H1 (cell line): ENCODE data around the gene PIK3R5. TPM values are rescaled to one million over a fixed set of nuclear protein-coding genes. Genes with fewer than 3 reads are reported as not detected.

Source experiments
- CTCF ChIA-PET: fragments of 300-600 bp; sonication (Branson Sonifier 250); formaldehyde crosslinking; loops from one replicate; lab custom pipeline; 2021; ENCODE audit not compliant: partially characterized antibody; lab: Charles Lee
- POLR2A ChIA-PET: fragments of 300-600 bp; sonication (Branson Sonifier 250); formaldehyde crosslinking; loops from one replicate; lab custom pipeline; 2021; ENCODE audit warnings: inconsistent platforms; ENCODE audit not compliant: partially characterized antibody; lab: Charles Lee
- DNase-seq, 2 experiments: peaks; one replicate each; pipeline versions ENCODE4 v3.0.0 to v3.0.0-alpha.2; 2010 to 2022; ENCODE audit warnings: low spot score in 2 of 2, low read depth in 1 of 2, mixed read lengths in 1 of 2
- FAIRE-seq: peaks from 2 replicates; lab custom pipeline; 2011; peaks lifted over from hg19 to GRCh38; lab: Jason Lieb, UNC
- H2AFZ ChIP-seq: 2 replicates; pipeline ENCODE4 v1.8.1; 2012; ENCODE audit warnings: low read length, inconsistent platforms
- H2AK5ac ChIP-seq: 2 replicates; pipeline ENCODE4 v1.6.1; 2013; ENCODE audit warnings: low read depth, low read length
- H2BK120ac ChIP-seq: replicated peaks from 2 replicates; pipeline ENCODE3; 2013; ENCODE audit warnings: low read depth, low read length, inconsistent platforms
- H2BK12ac ChIP-seq: 2 replicates; pipeline ENCODE4 v1.6.1; 2013; ENCODE audit warnings: low read depth, low read length
- H2BK15ac ChIP-seq: 2 replicates; pipeline ENCODE4 v1.6.1; 2013; ENCODE audit warnings: low read length
- H2BK20ac ChIP-seq: 2 replicates; pipeline ENCODE4 v1.6.1; 2013; ENCODE audit warnings: low read length
- H2BK5ac ChIP-seq: 2 replicates; pipeline ENCODE4 v1.6.1; 2013; ENCODE audit warnings: low read depth, low read length
- H3K14ac ChIP-seq: 2 replicates; pipeline ENCODE4 v1.6.1; 2013; ENCODE audit warnings: inconsistent platforms; ENCODE audit not compliant: insufficient read length
- H3K18ac ChIP-seq: 2 replicates; pipeline ENCODE4 v1.6.1; 2013; ENCODE audit warnings: low read length; ENCODE audit errors: extremely low read depth
- H3K23ac ChIP-seq: 2 replicates; pipeline ENCODE4 v1.6.1; 2013; ENCODE audit warnings: inconsistent platforms; ENCODE audit not compliant: insufficient read length
- H3K23me2 ChIP-seq: 2 replicates; pipeline ENCODE4 v1.6.1; 2013; ENCODE audit warnings: low read depth, low read length
- H3K27ac ChIP-seq: 2 replicates; pipeline ENCODE4 v1.6.1; 2011; ENCODE audit warnings: low read depth, low read length, inconsistent platforms
- H3K27me3 ChIP-seq, 4 experiments: replicated peaks in 1 of 4; 1 replicate in 1 of 4; 2 replicates in 3 of 4; pipeline versions ENCODE4 v1.6.1 to v1.8.1; 2011 to 2013; ENCODE audit warnings: low read length in 3 of 4, mild to moderate bottlenecking in 3 of 4, inconsistent platforms in 2 of 4, mixed read lengths in 2 of 4, moderate library complexity in 1 of 4; ENCODE audit not compliant: control insufficient read depth in 3 of 4, insufficient read depth in 3 of 4; ENCODE audit errors: extremely low read depth in 1 of 4
- H3K36me3 ChIP-seq, 4 experiments: 2 replicates each; pipeline versions ENCODE4 v1.6.1 to v1.8.1; 2011 to 2013; ENCODE audit warnings: mild to moderate bottlenecking in 4 of 4, low read length in 3 of 4, moderate library complexity in 2 of 4, control low read depth in 1 of 4, inconsistent platforms in 1 of 4; ENCODE audit not compliant: insufficient read depth in 4 of 4, control insufficient read depth in 2 of 4
- H3K4ac ChIP-seq: replicated peaks from 2 replicates; pipeline ENCODE3; 2013; ENCODE audit warnings: low read length, low read depth, mixed read lengths, inconsistent platforms; ENCODE audit not compliant: insufficient read length
- H3K4me1 ChIP-seq, 4 experiments: replicated peaks in 1 of 4; 1 replicate in 1 of 4; 2 replicates in 3 of 4; pipeline versions ENCODE4 v1.6.1 to v1.8.1; 2011 to 2013; ENCODE audit warnings: low read length in 3 of 4, inconsistent platforms in 2 of 4, mixed read lengths in 1 of 4; ENCODE audit not compliant: insufficient read depth in 4 of 4, control insufficient read depth in 3 of 4
- H3K4me2 ChIP-seq, 2 experiments: 2 replicates each; pipeline versions ENCODE4 v1.6.1 to v1.8.1; 2011 to 2013; ENCODE audit warnings: low read depth in 2 of 2, low read length in 2 of 2, control low read depth in 1 of 2, inconsistent platforms in 1 of 2, mild to moderate bottlenecking in 1 of 2; ENCODE audit not compliant: insufficient read depth in 1 of 2
- H3K4me3 ChIP-seq, 4 experiments: fragments of 200-600, 300-600 bp in 1 of 4; sonication (generic), shearing (Covaris generic), sonication (Bioruptor Twin) in 1 of 4; 2 replicates each; pipeline versions ENCODE4 v1.5.1 to v1.8.1; 2011 to 2016; ENCODE audit warnings: low read length in 4 of 4, low read depth in 3 of 4, control low read depth in 2 of 4, inconsistent platforms in 2 of 4, mild to moderate bottlenecking in 2 of 4, mixed read lengths in 1 of 4, moderate library complexity in 1 of 4; ENCODE audit not compliant: insufficient read depth in 2 of 4; ENCODE audit errors: extremely low read depth in 1 of 4
- H3K56ac ChIP-seq: replicated peaks from 2 replicates; pipeline ENCODE3; 2013; ENCODE audit warnings: low read depth, mild to moderate bottlenecking, mixed read lengths, low read length, inconsistent platforms; ENCODE audit not compliant: insufficient read length
- H3K79me1 ChIP-seq: 2 replicates; pipeline ENCODE4 v1.6.1; 2013; ENCODE audit warnings: low read depth, low read length, control low read depth
- H3K79me2 ChIP-seq, 2 experiments: 2 replicates each; pipeline versions ENCODE4 v1.6.1 to v1.8.1; 2012 to 2013; ENCODE audit warnings: low read length in 2 of 2, mild to moderate bottlenecking in 2 of 2, inconsistent platforms in 1 of 2; ENCODE audit not compliant: insufficient read depth in 2 of 2, control insufficient read depth in 1 of 2
- H3K9ac ChIP-seq, 4 experiments: replicated peaks in 1 of 4; 1 replicate in 1 of 4; 2 replicates in 3 of 4; pipeline versions ENCODE4 v1.6.1 to v1.8.1; 2011 to 2013; ENCODE audit warnings: low read depth in 3 of 4, low read length in 3 of 4, control low read depth in 2 of 4, mild to moderate bottlenecking in 2 of 4, moderate library complexity in 2 of 4, inconsistent platforms in 1 of 4; ENCODE audit errors: extremely low read depth in 1 of 4
- H3K9me3 ChIP-seq, 2 experiments: 2 replicates each; pipeline versions ENCODE4 v1.6.1 to v1.8.1; 2012 to 2013; ENCODE audit warnings: mild to moderate bottlenecking in 2 of 2, moderate library complexity in 2 of 2, control low read depth in 1 of 2, inconsistent platforms in 1 of 2, low read depth in 1 of 2, low read length in 1 of 2, mixed read lengths in 1 of 2; ENCODE audit not compliant: insufficient read depth in 2 of 2
- H4K20me1 ChIP-seq, 2 experiments: replicated peaks in 1 of 2; 2 replicates each; pipeline versions ENCODE3 to v1.8.1; 2011 to 2013; ENCODE audit warnings: inconsistent platforms in 2 of 2, low read length in 2 of 2, mild to moderate bottlenecking in 1 of 2; ENCODE audit not compliant: insufficient read depth in 2 of 2, control insufficient read depth in 1 of 2
- H4K5ac ChIP-seq: 2 replicates; pipeline ENCODE4 v1.6.1; 2013; ENCODE audit warnings: low read length, low read depth, mixed read lengths, inconsistent platforms; ENCODE audit not compliant: insufficient read length
- H4K8ac ChIP-seq: 2 replicates; pipeline ENCODE4 v1.8.0; 2013; ENCODE audit warnings: mild to moderate bottlenecking, moderate library complexity, low read length, inconsistent platforms; ENCODE audit not compliant: insufficient read depth; ENCODE audit errors: extremely low read depth
- H4K91ac ChIP-seq: replicated peaks from 2 replicates; pipeline ENCODE3; 2013; ENCODE audit warnings: low read length, mixed read lengths, inconsistent platforms; ENCODE audit not compliant: insufficient read length
- BACH1 ChIP-seq: IDR thresholded peaks from 2 replicates; pipeline ENCODE4 v1.6.1; 2012; ENCODE audit warnings: low read length, improper control_type of control experiment
- BCL11A ChIP-seq, 2 experiments: IDR thresholded peaks; one replicate each; pipeline ENCODE4 v1.6.1; 2011; ENCODE audit warnings: low read depth in 2 of 2, low read length in 2 of 2, mild to moderate bottlenecking in 2 of 2
- CHD1 ChIP-seq: IDR thresholded peaks from 2 replicates; pipeline ENCODE4 v1.6.1; 2012; ENCODE audit warnings: low read depth, low read length, improper control_type of control experiment
- EP300 ChIP-seq, 2 experiments: IDR thresholded peaks; 1 replicate in 1 of 2; 2 replicates in 1 of 2; pipeline ENCODE4 v1.6.1; 2011 to 2012; ENCODE audit warnings: low read depth in 2 of 2, low read length in 2 of 2, mild to moderate bottlenecking in 2 of 2, borderline replicate concordance in 1 of 2, inconsistent platforms in 1 of 2, moderate library complexity in 1 of 2
- GTF2F1 ChIP-seq: IDR thresholded peaks from 2 replicates; pipeline ENCODE4 v1.6.1; 2012; ENCODE audit warnings: low read depth, low read length, improper control_type of control experiment, borderline replicate concordance
- PHF8 ChIP-seq: fragments of 200-600 bp; sonication (generic); conservative IDR thresholded peaks from 2 replicates; pipeline ENCODE4 v1.7.1; 2012; ENCODE audit warnings: low read depth, mild to moderate bottlenecking, inconsistent platforms, low read length, moderate library complexity
- POLR2AphosphoS5 ChIP-seq: IDR thresholded peaks from 2 replicates; pipeline ENCODE4 v1.6.1; 2011; ENCODE audit warnings: low read depth, low read length
- RAD21 ChIP-seq, 2 experiments: IDR thresholded peaks in 1 of 2; conservative IDR thresholded peaks in 1 of 2; 2 replicates each; pipeline ENCODE4 v1.6.1; 2011; ENCODE audit warnings: low read depth in 2 of 2, low read length in 2 of 2, improper control_type of control experiment in 1 of 2, inconsistent platforms in 1 of 2, mild to moderate bottlenecking in 1 of 2, moderate library complexity in 1 of 2
- TAF7 ChIP-seq: optimal IDR thresholded peaks from 2 replicates; pipeline ENCODE3; 2011; ENCODE audit warnings: low read depth, mild to moderate bottlenecking, inconsistent platforms, low read length, moderate library complexity, borderline replicate concordance
- WGBS, 2 experiments: shearing (Covaris generic) in 1 of 2; methylation state at CpG; one replicate each; pipeline versions ENCODE4 v1.1.6 to v1.1.7; 2013 to 2015; ENCODE audit warnings: low lambda C conversion rate in 2 of 2, mixed read lengths in 2 of 2, inconsistent platforms in 1 of 2, low coverage in 1 of 2, missing lambda C conversion rate in 1 of 2; ENCODE audit not compliant: insufficient replicate concordance in 2 of 2, insufficient coverage in 1 of 2, insufficient read length in 1 of 2; ENCODE audit errors: extremely low coverage in 1 of 2, missing lambda C conversion rate in 1 of 2; 5-methylcytosine and 5-hydroxymethylcytosine counted together
- polyA plus RNA-seq, 7 experiments: library from polyadenylated mRNA; depleted of rRNA in 3 of 7; stranded (reverse) in 5 of 7; unstranded in 2 of 7; fragments of >200 nt in 5 of 7; fragments of 200-250 nt in 2 of 7; gene quantifications; 1 replicate in 5 of 7; 2 replicates in 1 of 7; 4 replicates in 1 of 7; pipeline versions ENCODE4 v1.2.1 to v1.2.3, GENCODE V29; 2011 to 2013; ENCODE audit warnings: missing spikeins in 2 of 7, mixed read lengths in 2 of 7
- total RNA-seq: library from RNA; stranded (reverse); fragmentation: NEBNext Ultra II Directional; extraction: Animal tissue kit (Norgen Biotek cat#: 25700); gene quantifications from 2 replicates; pipeline ENCODE4 v1.2.1, GENCODE V29; 2021
- TF ChIP-seq, protein P1 (sequence below): IDR thresholded peaks from 2 replicates; pipeline ENCODE4 v1.6.1; 2012; ENCODE audit warnings: inconsistent platforms

Gene PIK3R5
- total and polyA plus RNA-seq, 2 of the 8 experiments (the other 6 are each of a cell fraction or from before 2014, with no cell fraction given) = 2.7 to 4.3 TPM

DNA sequence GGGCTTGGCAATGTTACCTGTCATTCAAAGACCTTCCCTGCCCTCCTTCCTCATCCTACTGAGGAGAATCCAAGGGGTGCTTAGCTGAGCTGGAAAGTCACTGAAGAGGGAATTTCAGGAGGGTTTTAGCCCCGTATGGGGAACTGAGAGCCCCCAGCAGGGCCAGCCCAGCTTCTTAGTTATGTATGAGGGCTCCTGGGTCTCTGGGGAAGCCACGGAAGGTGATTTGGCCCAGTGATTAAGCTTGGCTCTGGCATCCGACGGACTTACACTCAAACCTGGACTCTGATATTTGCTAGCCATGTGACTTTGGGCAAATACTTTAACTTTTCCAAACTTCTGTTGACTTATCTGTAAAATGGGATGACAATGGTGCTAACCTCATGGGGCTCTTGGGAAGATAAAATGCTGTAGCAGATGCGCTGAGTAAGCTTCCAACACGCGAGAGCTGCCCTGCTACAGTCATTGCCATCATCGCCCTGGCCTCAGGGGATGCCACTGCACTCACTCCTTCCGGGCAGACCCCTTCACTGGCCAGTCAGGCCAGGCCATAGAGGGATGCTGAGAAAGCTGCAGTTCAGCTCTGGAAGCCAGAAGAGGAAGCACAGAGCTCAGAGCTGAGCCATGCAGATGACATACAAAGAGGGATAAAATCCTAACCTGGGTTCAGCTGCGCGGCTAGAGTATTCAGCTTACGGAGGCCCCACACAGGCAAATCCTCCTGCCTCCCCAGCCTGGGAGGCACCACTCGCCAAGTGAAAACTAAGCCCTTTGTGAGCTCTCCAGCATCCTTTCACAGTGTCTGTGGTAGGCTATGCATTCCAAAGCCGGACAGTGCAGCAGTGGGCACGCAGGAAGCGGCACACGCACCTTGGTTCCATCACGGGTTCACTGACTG, 53.2 kb downstream of the PIK3R5 start:
- H3K14ac ChIP-seq = no peak overlapping the region
- H4K91ac ChIP-seq = no peak overlapping the region
- no peaks in the 10 kb centered on the region for H3K23me2 ChIP-seq
- no peak overlapping the region for H2BK20ac ChIP-seq
- no peak overlapping the region for H3K4me2 ChIP-seq
- H3K79me2 ChIP-seq = no peaks in the 10 kb centered on the region
- no peaks in the 10 kb centered on the region for H3K79me1 ChIP-seq
- H3K36me3 ChIP-seq = no peaks in the 10 kb centered on the region
- no peak overlapping the region for H2AK5ac ChIP-seq
- no peak overlapping the region for H3K56ac ChIP-seq
- CTCF ChIA-PET = interaction anchor here (1.1 to 5.9 kb wide), 4 partner anchors 10 to 24 kb away, joined by 4 to 37 read pairs (median 22); no protein-coding TSS in a partner anchor
- no peaks in the 10 kb centered on the region for H3K27me3 ChIP-seq
- no peak overlapping the region for H2BK12ac ChIP-seq
- no peak overlapping the region for H3K4me3 ChIP-seq
- H2AFZ ChIP-seq = no peak overlapping the region
- no peak overlapping the region for H3K18ac ChIP-seq
- no peaks in the 10 kb centered on the region; a peak in 1 of 7 replicates for H3K4me1 ChIP-seq
- POLR2A ChIA-PET = interaction anchor here (1.9 kb wide), 1 partner anchor 12 kb away, joined by 5 read pairs; no protein-coding TSS in a partner anchor
- peaks cover 0 to 6% of the 10 kb centered on the region in 2 experiments; a peak in 1 of 4 replicates for H3K9me3 ChIP-seq
- no peak overlapping the region for H3K4ac ChIP-seq
- WGBS, 2 experiments = 89% methylated on average over 18 of the region's 18 CpGs; no CpG with 5 or more reads in 1 of the 2 experiments
- no peaks in the 10 kb centered on the region for H4K20me1 ChIP-seq
- no peak overlapping the region for H2BK15ac ChIP-seq
- FAIRE-seq = no peak
- H4K8ac ChIP-seq = 0 out of 2 replicates have a peak overlapping the region, but pooled peaks have one; percentile 16
- no peak overlapping the region for H2BK120ac ChIP-seq
- H4K5ac ChIP-seq = no peak overlapping the region
- H3K23ac ChIP-seq = no peak overlapping the region
- no peak overlapping the region for H3K27ac ChIP-seq
- no peak for DNase-seq
- H2BK5ac ChIP-seq = no peak overlapping the region
- H3K9ac ChIP-seq = no peak overlapping the region
- TF ChIP-seq BACH1 (no peak), PHF8 (no peak), RAD21 (IDR thresholded peaks at IDR 0.05 in 1 of 2, conservative IDR thresholded peaks at IDR 0.05 in 1 of 2; ENCODE audit: low read depth in 2 of 2, low read length in 2 of 2) (no peak), POLR2AphosphoS5 (no peak), EP300 (IDR thresholded peaks at IDR 0.05; ENCODE audit: borderline replicate concordance in 1 of 2, low read depth in 2 of 2, low read length in 2 of 2) (no peak), BCL11A (IDR thresholded peaks at IDR 0.05; ENCODE audit: low read depth in 2 of 2, low read length in 2 of 2) (no peak), GTF2F1 (no peak), CHD1 (no peak), TAF7 (no peak)
- TF ChIP-seq, protein P1, sequence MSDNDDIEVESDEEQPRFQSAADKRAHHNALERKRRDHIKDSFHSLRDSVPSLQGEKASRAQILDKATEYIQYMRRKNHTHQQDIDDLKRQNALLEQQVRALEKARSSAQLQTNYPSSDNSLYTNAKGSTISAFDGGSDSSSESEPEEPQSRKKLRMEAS = no peak
